Measurements from ENCODE around the gene PHF21A.

The PHF21A gene

DNA sequence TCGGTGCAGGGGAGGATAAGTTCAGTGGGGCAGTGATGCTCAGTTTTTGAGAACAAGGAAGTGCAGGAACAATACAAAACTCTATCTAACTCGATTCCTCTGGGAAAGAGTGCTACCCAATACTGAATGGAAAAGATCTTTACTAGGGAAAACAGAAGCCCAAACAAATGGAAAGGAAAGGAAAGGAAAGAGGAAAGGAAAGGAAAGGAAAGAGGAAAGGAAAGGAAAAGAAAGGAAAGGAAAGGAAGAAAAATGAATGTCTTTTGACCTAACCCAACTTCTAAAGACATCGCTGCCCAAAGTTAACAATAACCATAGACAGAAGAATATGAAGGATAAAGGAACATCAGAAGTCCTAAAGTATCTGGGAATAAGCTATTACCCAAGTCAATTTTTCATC lies 41.6 kb downstream of the PHF21A start:
- no peak for DNase-seq

DNA sequence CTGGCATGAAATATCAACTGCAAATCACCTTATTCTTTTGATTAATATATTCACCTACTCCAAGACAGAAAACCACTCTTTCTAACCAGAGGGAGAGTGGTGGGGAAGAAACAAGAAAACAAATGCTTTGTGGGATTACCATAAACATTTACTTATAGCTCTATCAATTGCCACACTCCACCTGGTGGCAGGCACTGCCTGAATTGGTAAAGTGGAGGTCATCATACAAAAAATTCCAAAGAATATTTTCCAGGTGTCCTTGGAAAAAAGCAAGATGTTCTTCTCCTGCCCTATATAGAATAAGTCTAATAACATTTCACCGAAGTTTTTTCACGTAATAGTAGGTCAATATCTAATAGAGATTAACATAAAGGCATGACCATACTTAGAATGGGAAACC lies 45.3 kb downstream of the PHF21A start:
- DNase-seq = no peak

DNA sequence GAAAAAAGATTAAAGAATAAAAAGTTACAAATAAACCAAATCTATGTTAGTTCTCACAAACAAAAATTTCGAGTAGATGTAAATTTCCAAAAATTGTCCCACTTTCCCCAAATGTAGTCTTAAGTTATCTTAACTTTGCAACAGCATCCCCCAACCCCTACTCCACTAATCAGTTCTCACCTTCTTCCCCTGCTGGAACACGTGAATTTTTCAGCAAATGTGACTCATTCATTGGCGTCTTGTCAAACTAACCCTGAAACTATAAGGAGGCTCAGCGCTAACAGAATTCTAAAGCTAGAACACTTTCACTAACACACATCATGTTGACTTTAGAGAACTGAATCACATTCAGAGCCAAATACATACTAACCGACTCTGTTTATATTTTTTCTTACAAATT lies 46.1 kb downstream of the PHF21A start:
- DNase-seq = no peak

DNA sequence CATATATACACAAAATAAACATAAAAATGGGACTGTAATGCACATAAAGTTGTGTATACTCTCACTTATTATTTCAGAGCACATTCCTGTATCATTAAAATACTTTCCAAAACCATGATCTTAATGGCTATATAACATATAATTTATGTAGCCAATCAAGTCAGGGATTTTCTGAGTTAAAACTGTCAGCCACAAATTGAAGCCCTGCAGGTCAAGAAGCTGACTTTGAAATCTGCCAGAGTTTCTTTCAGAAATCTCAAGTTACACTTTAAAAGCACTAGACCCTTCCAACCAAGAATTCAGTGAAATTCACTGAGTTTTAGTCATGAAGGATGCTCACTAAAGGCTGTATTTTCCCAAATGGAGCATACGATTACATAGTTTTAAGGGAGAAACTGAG lies 47.6 kb downstream of the PHF21A start:
- DNase-seq = no peak

DNA sequence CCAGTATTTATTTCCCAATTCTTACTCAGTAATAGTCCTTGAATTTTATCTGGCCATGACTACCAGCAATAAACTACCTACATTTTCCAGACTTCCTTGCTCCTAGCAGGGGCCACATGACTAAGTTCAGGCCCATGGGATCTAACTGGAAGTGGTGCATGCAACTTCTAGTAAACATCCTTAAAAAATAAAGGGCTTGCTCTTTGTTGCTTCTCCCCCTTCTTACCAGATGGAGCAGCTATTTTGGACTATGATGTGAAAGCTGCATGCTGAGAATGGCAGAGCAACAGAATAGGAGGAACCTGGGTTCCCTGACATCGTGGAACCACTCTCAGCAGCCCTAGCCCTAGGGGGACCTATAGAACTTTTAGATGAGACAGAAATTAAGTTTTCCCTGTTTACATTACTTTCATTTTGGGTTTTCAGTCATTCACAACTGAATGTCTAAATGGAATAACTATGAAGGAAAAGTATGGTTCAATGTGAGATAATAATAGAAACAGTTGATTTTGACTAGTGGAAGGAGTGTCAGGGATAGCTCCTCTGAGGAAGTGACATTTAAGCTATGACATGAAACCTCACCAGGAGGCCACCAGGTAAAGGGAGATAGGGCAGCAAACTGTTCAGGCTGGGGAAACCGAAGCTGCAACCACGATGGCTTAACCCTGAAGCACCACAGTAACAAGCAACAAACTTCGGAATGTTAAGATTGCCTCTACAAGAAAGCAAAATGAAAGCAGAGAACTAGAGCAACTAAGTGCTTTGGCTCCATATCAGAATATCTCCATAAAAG lies 48.9 kb downstream of the PHF21A start:
- DNase-seq = no peak

DNA sequence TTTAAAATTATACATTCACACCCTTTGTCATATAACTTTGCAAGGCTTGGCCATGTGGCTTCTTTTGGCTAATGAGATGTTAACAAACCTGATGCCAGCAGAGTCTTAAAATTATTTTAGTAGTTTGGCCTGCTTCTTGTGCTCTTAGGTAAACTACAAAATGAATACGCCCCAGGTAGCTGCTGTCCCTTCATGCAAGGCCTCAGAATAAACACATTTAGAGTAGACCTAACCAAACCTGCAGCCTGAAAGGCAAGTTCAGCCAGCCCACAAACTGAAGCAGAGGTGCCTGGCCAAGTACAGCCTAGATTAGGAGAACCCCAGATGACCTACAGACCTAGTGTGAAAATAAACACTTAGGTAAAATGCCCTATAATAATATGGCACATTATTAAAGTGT lies 50.2 kb downstream of the PHF21A start:
- no peak for DNase-seq

DNA sequence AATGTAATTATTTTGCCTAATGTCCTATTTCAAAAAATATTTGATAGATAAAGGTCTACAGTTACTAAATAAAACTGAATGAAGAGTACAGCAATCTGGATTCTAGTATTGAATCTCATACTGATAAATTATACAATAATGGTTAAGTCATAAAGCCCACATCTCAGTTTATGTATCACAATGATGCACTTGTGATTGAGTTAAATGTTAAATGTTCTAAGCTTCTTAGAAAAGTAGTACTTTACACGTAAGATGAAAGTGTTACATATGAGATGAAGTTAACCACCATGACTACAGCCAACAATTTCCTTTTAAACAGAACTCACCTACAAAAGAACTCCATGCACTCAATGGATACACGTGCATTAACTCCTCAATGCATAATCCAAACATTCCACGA lies 51.7 kb downstream of the PHF21A start:
- no peak for DNase-seq

DNA sequence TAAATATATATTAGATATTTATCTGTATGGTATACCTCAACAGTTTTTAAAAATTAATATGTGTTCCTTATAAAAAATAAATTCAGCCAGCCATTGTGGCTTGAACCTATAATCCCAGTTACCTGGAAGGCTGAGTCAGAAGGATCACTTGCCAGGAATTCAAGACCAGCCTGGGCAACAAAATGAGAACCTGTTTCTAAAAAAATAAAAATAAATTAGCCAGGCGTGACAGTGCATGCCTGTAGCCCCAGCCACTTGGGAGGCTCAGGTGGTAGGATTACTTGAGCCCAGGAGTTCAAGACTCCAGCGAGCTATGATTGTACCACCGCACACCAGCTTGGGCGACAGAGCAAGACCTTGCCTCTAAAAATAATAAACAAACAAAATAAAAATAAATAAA lies 54.9 kb downstream of the PHF21A start:
- no peak for DNase-seq

DNA sequence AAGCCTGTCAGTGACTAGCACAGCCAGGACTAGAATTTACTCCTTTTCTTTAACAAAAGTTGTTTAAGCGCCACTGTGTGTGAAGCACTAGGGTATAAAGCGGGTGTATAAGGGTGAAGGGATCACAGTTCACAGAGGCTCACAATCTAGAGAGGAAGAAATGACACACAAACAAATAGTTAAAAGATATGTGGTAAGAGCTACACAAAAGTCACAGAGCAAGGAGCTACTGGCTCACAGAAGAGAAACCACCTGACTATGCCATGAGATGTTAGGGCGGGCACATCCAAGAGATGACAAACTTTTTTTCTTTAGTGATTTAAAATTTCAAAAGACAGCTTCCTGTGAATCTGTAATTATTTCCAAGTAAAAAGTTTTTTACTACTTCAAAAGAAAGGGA lies 55.6 kb downstream of the PHF21A start:
- DNase-seq = no peak

DNA sequence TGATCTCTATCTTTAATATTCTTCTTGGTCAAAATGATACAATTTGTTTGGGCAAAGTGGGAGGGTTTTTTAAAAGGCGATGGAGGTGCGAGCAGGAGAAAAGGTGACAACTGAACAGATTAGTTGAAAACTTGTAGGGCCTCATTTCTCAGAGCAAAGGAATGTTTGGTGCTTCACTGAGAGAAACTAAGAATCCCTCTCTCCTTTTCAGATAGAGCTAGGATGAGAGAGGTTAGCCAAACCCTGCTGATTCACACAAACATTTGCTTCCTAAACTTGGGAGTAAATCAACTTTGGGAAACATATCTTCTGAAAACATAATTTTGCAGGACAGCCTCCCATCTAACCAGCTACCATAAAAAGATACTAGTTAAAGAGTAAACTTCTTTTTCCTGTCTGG lies 57.0 kb downstream of the PHF21A start:
- DNase-seq = no peak

DNA sequence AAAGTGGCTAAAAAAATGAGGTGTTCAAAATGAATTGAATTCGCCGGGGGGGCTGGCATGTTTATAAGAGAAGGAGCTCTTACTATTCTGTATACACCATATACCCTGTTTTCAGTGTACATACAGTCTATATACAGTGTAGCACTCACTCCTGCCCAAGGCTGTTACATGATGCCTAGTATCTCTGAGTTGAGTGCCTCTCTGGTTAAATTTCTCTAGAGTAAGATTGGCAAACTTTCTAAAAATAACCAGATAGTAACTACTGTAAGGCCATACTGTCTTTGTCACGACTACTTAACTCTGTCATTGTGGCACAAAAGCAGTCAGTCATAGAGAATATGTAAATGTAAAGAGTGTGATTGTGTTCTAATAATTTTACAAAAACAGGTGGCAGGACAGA lies 58.1 kb downstream of the PHF21A start:
- DNase-seq = no peak

DNA sequence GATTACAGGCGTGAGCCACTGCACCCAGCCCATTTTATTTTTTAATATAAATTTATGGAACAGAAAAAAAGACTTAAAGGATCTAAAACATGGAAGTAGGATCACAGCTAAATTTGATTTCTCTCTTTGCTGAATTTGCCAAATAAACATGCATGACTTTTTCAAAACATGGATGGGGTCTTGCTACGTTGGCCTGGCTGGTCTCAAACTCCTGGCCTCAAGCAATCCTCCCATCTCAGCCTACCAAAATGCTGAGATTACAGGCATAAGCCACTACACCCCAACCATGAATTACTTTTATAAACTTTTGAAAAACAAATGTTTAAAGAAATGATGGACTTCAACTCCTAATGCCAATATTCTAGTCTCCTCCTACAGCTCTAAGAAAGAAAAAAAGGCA lies 61.2 kb downstream of the PHF21A start:
- no peak for DNase-seq

DNA sequence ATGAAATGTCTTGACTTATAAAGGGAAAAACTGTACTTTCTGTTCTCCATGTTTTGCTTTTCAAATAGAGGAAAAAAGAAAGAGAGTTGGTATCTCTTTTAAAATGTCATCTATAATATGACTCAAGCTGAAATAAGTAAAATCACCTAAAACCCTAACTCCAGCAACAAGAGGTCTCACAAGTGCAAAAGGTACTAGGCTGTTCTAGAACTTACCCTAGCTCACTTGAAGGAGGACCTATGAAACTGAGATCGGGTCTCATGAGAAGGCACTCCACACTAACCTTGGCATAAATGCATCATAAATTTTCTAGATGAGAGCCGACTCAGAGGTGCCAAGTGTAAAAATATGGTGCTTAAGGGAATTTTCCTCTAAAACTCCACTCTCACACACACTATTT lies 63.8 kb downstream of the PHF21A start:
- DNase-seq = no peak

DNA sequence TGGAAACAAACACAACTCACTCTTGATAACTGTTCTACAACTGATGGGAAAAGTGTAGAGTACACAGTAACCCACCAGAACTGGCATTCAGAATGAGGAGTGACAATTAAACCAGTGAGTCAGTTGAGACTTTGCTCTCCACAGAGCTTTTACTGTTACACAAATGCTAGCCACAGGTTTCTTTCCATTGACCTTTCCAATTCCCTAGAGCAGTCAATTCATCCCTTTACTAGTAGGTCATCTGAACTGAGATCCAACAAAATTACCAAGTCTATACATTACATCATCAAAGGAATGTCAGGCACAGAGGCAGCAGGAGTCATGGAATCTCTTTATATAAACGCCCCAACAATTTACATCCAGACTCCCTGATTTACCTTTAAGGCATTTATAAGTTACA lies 65.9 kb downstream of the PHF21A start:
- DNase-seq = no peak

DNA sequence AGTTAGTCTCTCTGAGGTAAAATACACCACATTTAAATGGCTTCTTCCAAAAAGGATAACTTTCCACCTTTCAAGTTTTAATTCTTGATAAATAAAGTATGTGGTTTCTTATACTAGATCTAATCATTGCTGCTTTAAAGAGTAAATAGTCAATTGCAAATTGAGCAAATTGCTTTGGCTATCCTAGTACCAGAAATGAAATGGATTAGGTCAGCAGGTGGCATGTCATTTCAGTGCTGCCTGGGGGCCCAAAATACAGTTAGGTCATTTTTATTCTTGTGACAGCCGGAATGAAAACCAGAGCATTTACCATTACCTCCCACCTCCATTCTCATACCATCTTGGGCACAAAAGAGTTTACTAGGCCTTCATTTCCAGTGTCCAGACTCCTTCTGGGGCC lies 70.2 kb downstream of the PHF21A start:
- DNase-seq = no peak

DNA sequence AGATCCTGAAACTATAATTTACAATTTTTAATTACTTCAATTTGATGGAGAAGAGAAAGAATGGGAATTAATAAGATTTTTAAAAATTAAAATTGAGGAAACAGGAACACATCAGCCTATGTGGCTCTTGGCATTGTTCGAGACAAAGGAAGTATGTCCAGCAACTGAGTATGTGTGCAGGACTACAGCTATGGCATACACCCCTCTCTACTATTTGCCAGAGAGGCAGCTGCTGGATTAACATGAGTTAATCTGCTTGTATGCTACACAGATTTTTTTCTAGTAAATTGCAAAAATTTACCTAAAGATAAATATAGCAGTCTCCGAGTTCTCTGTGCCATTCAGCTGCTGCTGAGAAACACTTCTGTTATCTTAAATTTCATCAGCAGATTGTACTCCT lies 70.6 kb downstream of the PHF21A start:
- DNase-seq = no peak

DNA sequence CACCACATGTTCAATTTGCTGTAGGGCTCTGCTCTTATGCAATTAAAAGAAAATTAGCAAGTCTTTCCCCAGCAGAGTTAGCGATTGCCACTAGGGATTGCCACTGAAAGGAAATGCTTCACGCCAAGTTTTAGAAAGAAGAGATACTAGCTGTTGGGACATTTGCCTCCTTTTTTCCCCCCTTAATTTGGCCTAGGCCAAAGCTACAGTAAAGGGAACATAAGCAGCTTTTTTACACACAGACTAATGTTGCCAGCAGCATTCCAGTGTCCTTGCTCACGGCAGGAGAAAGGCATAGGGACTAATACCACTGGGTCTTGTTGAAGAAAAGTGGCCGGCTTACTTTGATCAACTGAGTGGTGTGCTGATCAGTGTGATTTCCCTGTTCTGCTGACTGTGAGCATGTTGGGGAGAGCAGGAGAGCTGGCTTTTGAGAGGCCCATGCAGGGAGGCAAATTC lies 71.2 kb downstream of the PHF21A start:
- DNase-seq = no peak

DNA sequence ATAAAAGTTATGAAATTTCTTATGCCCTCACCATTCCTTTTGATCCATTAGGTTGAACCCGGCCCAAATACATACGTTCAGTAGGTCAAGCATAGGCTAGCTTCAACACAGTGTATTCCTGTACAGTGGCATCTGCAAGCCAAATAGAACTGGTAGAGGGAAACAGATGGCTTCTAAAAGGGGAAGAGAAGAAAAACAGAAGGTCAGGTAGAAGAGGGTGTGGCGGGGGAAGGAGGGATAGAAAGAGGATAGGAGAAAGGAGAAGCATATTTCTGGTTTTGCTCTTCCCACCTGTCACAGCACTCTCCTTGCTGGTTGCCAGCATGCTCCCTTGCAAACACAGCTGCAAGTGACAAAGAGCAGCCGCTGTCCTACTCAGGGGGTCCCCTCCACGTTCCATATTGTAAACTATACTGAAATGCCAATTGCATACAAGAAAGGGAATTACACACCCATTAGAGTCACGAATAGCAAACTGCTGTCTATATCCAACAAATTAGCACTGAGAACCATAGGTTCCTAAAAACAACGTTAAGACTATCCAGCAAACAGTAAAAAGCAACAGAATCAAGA lies 71.8 kb downstream of the PHF21A start:
- no peak for DNase-seq

DNA sequence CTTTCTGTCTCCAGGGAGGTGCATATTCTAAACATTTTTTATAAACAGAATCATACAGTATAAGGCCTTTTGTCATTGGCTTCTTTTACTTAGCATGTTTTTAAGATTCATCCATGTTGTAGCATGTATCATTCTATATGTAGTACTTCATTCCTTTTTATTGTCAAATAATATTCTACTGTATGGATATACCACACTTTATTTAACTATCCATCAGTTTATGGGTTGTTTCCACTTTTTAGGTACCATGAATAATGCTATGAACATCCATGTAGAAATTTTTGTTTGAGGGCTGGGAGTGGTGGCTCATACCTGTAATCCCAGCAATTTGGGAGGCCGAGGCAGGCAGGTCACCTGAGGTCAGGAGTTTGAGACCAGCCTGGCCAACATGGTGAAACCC lies 73.1 kb downstream of the PHF21A start:
- no peak for DNase-seq

DNA sequence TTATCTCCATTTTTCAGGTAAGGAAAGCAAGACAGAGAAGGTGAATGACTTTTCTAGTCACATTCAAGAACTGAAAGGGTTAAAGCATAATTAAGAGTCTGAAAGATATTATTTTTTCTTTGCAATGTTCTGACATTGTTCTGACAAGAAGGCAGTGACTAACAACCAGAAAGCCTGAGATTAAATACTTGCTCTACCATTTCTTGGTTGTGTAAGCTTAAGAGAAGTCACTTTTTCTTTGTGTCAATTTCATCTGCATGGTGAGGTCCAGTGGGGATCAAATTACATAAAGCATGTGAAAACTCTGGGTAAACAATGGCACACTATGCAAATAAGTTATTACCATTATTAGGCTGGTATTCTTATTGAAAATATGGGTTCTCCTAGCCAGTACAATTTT lies 73.7 kb downstream of the PHF21A start:
- no peak for DNase-seq

DNA sequence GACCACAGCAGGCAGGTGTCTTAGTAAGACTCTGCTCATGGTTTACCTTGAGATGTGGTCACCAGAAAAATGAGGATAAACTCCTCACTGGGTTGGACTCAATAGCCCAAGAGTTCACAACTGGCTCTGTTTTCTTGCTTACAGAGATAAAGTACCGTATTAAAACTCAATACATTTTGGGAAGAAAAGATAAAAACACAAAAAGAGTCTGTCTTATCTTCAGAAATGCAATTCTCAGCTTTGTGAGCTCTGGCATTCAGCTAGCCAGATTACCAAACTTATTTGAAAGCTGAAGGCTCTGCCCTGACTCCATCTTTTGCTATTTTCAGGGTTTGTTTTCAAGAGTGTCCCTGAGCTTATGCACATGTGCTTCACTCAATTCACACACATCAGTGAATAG lies 75.4 kb downstream of the PHF21A start:
- no peak for DNase-seq

DNA sequence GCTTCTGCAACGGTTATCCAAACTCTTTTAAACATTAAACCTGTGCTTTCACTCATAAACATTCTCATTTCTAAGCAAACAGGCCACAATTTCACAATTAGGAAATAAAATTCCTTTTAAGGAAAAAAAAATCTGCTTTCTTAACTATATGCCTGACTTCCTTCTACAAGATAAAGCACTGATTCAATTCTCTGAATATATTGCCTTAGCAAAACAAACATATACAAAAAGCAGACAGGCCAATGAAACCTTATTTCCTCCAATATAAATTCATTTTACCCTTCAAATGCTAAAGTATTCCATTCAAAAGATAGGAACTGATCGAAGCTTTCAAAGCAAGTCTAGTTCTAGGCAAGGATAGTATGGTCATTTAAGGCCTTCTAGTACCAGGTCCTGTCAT lies 76.7 kb downstream of the PHF21A start:
- DNase-seq = no peak

DNA sequence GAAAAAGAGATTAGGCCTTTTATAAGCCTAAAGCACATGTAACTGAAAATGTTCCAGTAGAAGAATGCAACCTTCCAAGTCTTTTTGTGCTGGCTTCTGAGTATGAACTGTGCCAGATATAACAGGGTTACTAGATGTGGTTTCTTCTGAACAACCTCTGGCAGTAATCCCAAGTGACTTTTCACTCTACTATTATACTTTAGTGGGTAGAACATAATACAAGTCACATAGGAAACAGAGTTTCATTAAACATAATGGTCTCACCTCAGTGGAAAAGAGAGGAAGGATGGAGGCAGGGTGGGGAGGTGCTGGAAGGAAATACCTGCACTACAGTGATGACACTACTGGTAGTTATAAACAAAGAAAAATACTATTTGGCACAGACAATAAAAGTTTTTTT lies 81.3 kb downstream of the PHF21A start:
- no peak for DNase-seq

DNA sequence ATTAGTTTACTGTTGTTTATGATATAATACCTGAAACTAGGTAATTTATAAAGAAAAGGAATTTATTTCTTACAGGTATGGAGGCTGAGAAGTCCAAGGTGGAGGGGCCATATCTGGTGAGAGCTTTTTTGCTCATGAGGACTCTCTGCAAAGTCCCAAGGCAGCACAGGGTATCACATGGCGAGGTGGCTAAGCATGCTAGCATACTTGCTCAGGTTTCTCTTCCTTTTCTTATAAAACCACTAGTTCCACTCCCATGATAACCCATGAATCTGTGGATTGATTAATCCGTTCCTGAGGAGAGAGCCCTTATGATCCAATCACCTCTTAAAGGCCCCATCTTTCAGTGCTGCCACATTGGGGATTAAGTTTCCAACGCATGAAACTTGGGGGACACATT lies 82.7 kb downstream of the PHF21A start:
- no peak for DNase-seq
